GM19025 (cell line): ENCODE results near the gene CCDC97.
A peak's percentile ranks its signal among the peaks of the same experiment; 100 is the strongest.
"Not testable (repeated sequence)": the region's sequence is repeated elsewhere in the genome, so short reads cannot be mapped to it uniquely, and the experiment has no call there.

Experiments
- ATAC-seq: cut with Tn5 transposase; IDR thresholded peaks from one replicate; pipeline ENCODE4 v1.9.1; 2021; ENCODE audit warnings: mild to moderate bottlenecking, low read depth, moderate library complexity; ENCODE audit not compliant: unreplicated experiment

The CCDC97 gene

GRCh38 chr19:41310033-41310831 is at the start of gene CCDC97:
CCDC97 (plus strand) TSS chr19:41310172; CDS start chr19:41310311, 139 bp downstream.
- peak; percentile 70 for ATAC-seq

GRCh38 chr19:41261474-41262190 is 48.3 kb upstream of the CCDC97 start:
- ATAC-seq = no peak

GRCh38 chr19:41263042-41263849 is 46.7 kb upstream of the CCDC97 start:
- peak; percentile 6 for ATAC-seq

GRCh38 chr19:41263850-41264580 is 46.0 kb upstream of the CCDC97 start, which contains the start of gene HNRNPUL1:
HNRNPUL1 (plus strand) TSS chr19:41264372; CDS start chr19:41264504, 132 bp downstream.
- peak; percentile 67 for ATAC-seq

DNA sequence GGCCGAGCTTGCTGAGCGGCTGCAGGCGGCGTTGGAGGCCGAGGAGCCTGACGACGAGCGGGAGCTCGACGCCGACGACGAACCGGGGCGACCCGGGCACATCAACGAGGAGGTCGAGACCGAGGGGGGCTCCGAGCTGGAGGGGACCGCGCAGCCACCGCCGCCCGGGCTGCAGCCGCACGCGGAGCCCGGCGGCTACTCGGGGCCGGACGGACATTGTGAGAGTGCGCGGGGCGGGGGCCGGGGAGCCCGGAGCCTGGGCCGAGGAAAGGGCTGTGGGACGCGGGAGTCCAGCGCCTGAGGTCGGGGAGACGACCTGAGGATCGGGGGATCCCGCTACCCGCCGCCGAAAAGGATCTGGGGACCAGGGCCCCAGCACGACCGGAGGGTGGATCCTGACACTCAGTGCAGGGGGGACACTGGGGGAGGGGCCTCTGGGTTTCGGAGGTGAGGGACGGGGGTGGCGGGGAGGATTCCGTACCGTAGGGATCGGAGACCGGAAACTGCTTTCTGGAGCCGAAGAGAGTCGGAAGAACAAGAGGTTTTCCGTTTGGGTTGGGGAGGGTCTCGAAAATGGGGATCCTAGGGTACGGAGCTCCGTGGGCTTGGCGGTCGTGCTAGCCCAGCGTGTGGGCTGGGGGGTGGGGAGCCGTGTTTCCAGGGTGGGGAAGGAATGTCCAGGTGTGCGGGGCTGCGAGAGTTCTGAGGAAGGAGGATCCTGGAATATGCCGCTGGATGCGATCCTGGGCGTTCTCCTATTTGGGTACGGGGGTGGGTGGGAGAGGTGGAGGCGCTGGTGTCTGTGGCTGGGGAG is 45.2 kb upstream of the CCDC97 start:
- no peak for ATAC-seq

GRCh38 chr19:41265395-41266153 is 44.4 kb upstream of the CCDC97 start:
- ATAC-seq = no peak

DNA sequence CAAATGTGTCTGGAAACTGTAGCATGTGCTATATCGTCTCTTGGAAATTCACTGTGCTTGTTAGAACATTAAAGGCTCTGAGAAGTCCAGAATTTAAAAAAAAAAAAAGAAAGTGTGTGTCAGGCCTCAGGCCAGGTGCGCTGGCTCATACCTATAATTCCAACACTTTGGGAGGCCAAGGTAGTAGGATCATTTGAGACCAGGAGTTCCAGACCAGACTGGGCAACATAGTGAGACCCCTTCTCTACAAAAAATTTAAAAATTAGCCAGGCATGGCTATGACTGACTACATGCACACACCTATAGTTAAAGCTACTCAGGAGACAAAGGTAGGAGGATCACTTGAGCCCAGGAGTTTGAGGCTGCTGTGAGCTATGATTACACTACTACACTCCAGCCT is 40.9 kb upstream of the CCDC97 start:
- ATAC-seq = no peak

- ATAC-seq = no peak
These were observed 40.4 kb upstream of the CCDC97 start for GRCh38 chr19:41269571-41269970.

- no peak for ATAC-seq
These were observed 36.9 kb upstream of the CCDC97 start for GRCh38 chr19:41273076-41273475.

DNA sequence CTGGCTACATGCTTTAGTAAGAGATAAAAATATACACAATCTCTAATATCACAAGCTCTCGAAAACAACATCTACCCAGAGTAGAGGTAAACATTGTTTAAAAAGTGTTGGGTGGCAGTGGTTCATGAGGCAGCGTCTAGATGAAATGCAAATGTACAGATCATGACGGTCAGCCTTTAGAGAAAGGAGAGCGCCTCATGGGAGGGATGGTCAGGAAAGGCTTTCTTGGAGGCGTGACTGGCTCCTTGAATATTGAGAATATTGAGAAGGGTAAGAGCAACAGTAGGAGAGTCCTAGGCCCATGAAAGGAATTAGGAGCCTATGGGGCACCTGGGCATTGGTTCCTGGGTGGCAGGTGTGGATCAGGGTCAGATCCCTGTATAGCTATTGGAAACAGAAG is 35.2 kb upstream of the CCDC97 start:
- no peak for ATAC-seq

DNA sequence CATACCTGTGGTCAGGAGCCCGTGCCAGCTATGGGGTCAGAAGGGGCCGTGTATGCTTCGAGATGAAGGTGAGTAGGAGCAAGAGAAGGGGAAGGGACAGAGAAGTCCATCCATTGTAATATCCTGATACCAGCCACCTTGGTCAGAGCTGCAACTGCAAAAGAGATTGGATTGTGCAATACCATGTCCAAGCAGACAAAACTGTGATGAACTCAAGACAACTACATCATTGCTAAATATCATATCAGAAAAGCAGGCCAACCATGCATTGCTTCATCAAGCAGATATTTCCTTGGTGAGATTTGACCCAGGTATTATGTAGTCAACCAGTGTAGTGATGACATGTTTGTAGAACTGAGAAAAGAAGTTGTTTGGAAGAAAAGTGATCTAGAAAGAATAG is 33.7 kb upstream of the CCDC97 start:
- no peak for ATAC-seq

DNA sequence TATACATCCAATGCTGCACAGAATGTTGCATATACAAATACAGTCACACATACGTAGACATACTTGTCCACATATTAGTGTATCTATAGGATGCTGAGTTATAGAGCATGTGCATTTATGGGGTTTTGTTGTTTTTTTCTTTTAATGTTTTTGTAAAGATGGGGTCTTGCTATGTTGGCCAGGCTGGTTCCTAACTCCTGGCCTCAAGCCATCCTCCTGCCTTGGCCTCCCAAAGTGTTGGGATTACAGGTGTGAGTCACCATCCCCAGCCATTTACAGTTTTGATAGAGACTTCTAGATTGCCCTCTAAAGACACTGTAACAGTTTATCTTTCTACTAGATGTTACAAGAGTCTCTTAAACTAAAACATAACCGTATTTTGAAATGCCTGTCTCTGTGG is 31.5 kb upstream of the CCDC97 start:
- ATAC-seq = no peak

DNA sequence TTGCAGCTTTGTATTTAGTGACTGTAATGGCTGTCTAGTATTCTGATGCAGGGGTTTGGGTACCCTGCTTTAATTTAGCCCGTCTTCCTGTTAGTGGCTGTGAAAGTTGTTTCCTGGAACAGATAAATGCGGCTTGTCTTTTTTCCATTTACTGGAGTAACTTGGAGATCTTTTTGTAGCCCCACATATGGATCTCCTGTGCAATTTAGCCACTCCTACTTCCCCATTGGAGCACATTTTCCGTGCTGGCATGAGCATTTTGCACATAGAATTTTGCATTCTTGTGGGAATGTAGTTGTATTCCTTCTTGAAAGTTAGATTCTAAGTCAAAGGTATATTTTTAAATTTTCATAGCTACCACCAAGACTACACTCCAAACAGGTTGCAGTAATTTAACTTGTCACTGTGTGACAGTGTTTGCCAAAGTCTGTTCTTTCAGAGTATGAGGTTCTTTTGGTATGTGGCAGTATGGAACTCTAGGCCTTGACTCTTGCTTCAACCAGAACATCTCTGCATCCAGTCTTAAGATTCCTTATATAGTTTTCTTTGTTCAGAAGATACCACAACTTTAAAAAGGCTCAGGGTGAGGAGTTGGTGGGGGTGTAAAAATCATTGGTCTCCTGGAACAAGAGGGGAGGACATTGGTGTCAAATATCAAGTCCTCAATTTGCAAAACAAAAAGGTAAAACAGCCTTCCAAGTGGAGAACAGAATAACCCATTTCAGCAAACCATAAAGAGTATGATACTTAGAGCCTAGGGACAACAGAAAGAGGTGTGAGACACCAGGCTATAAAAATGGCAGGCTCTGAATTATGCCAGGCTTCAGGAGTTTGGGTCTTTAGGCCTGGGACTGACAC is 21.1 kb upstream of the CCDC97 start:
- ATAC-seq = no peak

- not testable (repeated sequence) for ATAC-seq
These were observed 20.2 kb upstream of the CCDC97 start for GRCh38 chr19:41289814-41290213.

DNA sequence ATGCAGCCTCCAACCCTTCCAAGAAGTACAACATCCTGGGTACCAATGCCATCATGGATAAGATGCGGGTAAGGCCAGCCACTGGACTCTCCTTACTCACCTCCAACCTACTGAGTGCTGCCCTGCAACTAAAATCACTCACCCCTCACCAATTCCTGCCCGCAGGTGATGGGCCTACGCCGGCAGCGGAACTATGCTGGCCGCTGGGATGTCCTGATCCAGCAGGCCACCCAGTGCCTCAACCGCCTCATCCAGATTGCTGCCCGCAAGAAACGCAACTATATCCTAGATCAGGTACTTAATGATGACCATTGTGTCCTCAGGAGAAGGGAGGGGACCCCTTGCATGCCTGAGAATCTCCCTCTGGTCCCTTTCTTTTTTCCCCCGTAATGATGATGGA is 15.6 kb upstream of the CCDC97 start:
- no peak for ATAC-seq

DNA sequence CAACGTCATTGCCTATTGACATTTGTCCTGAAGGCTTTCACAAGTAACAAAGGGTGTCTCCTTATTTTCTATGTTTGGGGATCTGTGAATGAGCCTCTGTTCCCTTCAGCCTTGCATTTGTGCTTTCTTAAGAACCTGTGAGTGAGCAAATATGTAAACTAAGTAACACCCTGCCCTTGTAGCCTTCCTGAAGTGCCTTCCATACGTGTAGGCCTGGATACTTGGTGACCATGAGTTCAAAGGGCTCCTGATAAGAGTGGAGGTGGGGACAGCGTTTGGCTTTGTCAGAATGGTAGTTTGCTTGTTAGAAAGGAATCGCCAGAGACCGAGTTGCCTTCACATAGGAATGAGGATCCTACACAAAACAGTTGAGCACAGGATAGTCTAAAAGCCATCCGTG is 14.5 kb upstream of the CCDC97 start:
- ATAC-seq = no peak

DNA sequence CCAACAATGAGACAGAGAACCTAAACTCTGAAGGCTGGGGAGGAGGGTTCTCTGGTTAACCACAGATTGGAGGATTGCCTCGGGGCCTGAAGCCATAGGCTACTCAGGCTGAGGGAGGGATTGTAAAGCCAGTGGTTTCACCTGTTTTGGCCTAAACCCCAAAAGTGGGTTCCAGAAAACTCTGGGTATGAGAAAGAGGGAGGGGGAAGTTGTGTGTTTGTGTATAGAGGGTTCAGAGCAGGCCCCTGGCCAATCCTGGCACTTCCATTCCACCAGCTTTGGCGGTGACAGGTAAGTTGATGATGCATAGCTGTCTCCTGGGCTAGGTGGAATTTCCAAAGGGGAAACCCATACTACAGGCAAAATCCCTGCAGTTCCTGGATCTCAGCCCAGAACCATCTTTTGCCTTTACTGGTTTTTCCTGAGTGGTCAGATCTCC is 13.5 kb upstream of the CCDC97 start:
- ATAC-seq = no peak
